Breast epithelium (tissue), 4 donors: ENCODE measurements around the gene CLEC18C. TPM values are rescaled to one million over a fixed set of nuclear protein-coding genes. Genes with fewer than 3 reads are reported as not detected.
"Not testable (repeated sequence)": the region's sequence is repeated elsewhere in the genome, so short reads cannot be mapped to it uniquely, and the experiment has no call there.

Experiments used
- DNase-seq, 2 donors: peaks; one replicate each; pipeline ENCODE4 v3.0.0-alpha.2; 2019; ENCODE audit warnings: low spot score in 2 of 2
- H3K27ac ChIP-seq, 2 donors: fragments of 200-600 bp; sonication (generic) in 1 of 2; one replicate each; pipeline ENCODE4 v1.5.1; 2016 to 2019; ENCODE audit warnings: mild to moderate bottlenecking in 1 of 2
- H3K27me3 ChIP-seq, 2 donors: fragments of 200-600 bp; sonication (generic) in 1 of 2; one replicate each; pipeline versions ENCODE4 v1.5.1 to v1.6.0; 2017 to 2019; ENCODE audit warnings: control low read depth in 1 of 2, mild to moderate bottlenecking in 1 of 2
- H3K36me3 ChIP-seq: fragments of 200-600 bp; one replicate; pipeline ENCODE4 v1.5.1; 2019
- H3K4me1 ChIP-seq, 2 donors: fragments of 200-600 bp; sonication (generic); one replicate each; pipeline ENCODE4 v1.5.1; 2016 to 2019; ENCODE audit warnings: control low read depth in 1 of 2
- H3K4me3 ChIP-seq, 3 donors: fragments of 200-600 bp; sonication (generic); 1 replicate in 2 of 3; 2 replicates in 1 of 3; pipeline ENCODE4 v1.5.1; 2016 to 2019; ENCODE audit warnings: mild to moderate bottlenecking in 3 of 3, moderate library complexity in 2 of 3
- H3K9me3 ChIP-seq, 2 donors: fragments of 200-600 bp; sonication (generic) in 1 of 2; one replicate each; pipeline ENCODE4 v1.5.1; 2016 to 2019; ENCODE audit warnings: control low read depth in 1 of 2
- intact Hi-C: fragments of 100-400 bp; cut with DNase I; formaldehyde crosslinking; loops from one replicate; pipeline ENCODE4 v1.15.1; 2023; ENCODE audit warnings: low total_unique reads
- total RNA-seq, 3 donors: library from RNA; depleted of rRNA; stranded (reverse); fragments of >200 nt; gene quantifications; one replicate each; pipeline ENCODE4 v1.1.0, GENCODE V29; 2016

Gene CLEC18C
- total RNA-seq: under 1 TPM in 2 of 3 donors, not detected in 1; 0.15 to 0.66 TPM

- H3K4me3 ChIP-seq, H3K27ac ChIP-seq, intact Hi-C loops, H3K4me1 ChIP-seq, H3K36me3 ChIP-seq, DNase-seq, H3K9me3 ChIP-seq, H3K27me3 ChIP-seq: not testable (repeated sequence)
These were observed at the start of gene CLEC18C for GRCh38 chr16:70173212-70173837. CLEC18C (plus strand) TSS chr16:70173787; CDS start chr16:70174279, 492 bp downstream.

GRCh38 chr16:70123822-70124221 lies 49.8 kb upstream of the CLEC18C start:
- H3K27me3 ChIP-seq, H3K4me3 ChIP-seq, H3K9me3 ChIP-seq, DNase-seq, H3K36me3 ChIP-seq, H3K27ac ChIP-seq, intact Hi-C loops, H3K4me1 ChIP-seq: not testable (repeated sequence)

GRCh38 chr16:70126226-70126625 lies 47.4 kb upstream of the CLEC18C start:
- H3K4me3 ChIP-seq, H3K36me3 ChIP-seq, DNase-seq, H3K27ac ChIP-seq, H3K27me3 ChIP-seq, H3K9me3 ChIP-seq, intact Hi-C loops, H3K4me1 ChIP-seq: not testable (repeated sequence)

- H3K36me3 ChIP-seq, DNase-seq, H3K4me1 ChIP-seq, H3K9me3 ChIP-seq, H3K4me3 ChIP-seq, H3K27ac ChIP-seq, H3K27me3 ChIP-seq, intact Hi-C loops: not testable (repeated sequence)
These were observed 45.9 kb upstream of the CLEC18C start for GRCh38 chr16:70127706-70128105.

GRCh38 chr16:70128844-70129243 lies 44.7 kb upstream of the CLEC18C start:
- H3K4me3 ChIP-seq, intact Hi-C loops, H3K27me3 ChIP-seq, H3K36me3 ChIP-seq, H3K9me3 ChIP-seq, DNase-seq, H3K27ac ChIP-seq, H3K4me1 ChIP-seq: not testable (repeated sequence)

GRCh38 chr16:70135796-70136195 lies 37.8 kb upstream of the CLEC18C start:
- H3K27ac ChIP-seq, intact Hi-C loops, H3K27me3 ChIP-seq, H3K9me3 ChIP-seq, DNase-seq, H3K4me3 ChIP-seq, H3K4me1 ChIP-seq, H3K36me3 ChIP-seq: not testable (repeated sequence)

GRCh38 chr16:70136595-70136994 lies 37.0 kb upstream of the CLEC18C start:
- H3K27me3 ChIP-seq, H3K4me1 ChIP-seq, H3K36me3 ChIP-seq, intact Hi-C loops, H3K27ac ChIP-seq, H3K4me3 ChIP-seq, H3K9me3 ChIP-seq, DNase-seq: not testable (repeated sequence)

- DNase-seq, H3K9me3 ChIP-seq, H3K4me3 ChIP-seq, H3K4me1 ChIP-seq, intact Hi-C loops, H3K27me3 ChIP-seq, H3K36me3 ChIP-seq, H3K27ac ChIP-seq: not testable (repeated sequence)
These were observed 30.8 kb upstream of the CLEC18C start for GRCh38 chr16:70142739-70143138.

- H3K4me1 ChIP-seq, DNase-seq, intact Hi-C loops, H3K4me3 ChIP-seq, H3K36me3 ChIP-seq, H3K27me3 ChIP-seq, H3K9me3 ChIP-seq, H3K27ac ChIP-seq: not testable (repeated sequence)
These were observed 30.2 kb upstream of the CLEC18C start for GRCh38 chr16:70143231-70143895.

GRCh38 chr16:70147853-70148252 lies 25.7 kb upstream of the CLEC18C start:
- peaks cover 11% of the 10 kb centered on the region for H3K36me3 ChIP-seq
- H3K4me1 ChIP-seq, DNase-seq, H3K27ac ChIP-seq, H3K27me3 ChIP-seq, intact Hi-C loops, H3K9me3 ChIP-seq, H3K4me3 ChIP-seq: not testable (repeated sequence)

- H3K4me3 ChIP-seq, H3K9me3 ChIP-seq, H3K27ac ChIP-seq, intact Hi-C loops, DNase-seq, H3K4me1 ChIP-seq, H3K27me3 ChIP-seq: not testable (repeated sequence)
- H3K36me3 ChIP-seq: peaks cover 15% of the 10 kb centered on the region
These were observed 25.1 kb upstream of the CLEC18C start for GRCh38 chr16:70148453-70148852.

- H3K4me3 ChIP-seq, DNase-seq, H3K27me3 ChIP-seq, intact Hi-C loops, H3K27ac ChIP-seq, H3K9me3 ChIP-seq, H3K4me1 ChIP-seq: not testable (repeated sequence)
- peaks cover 15% of the 10 kb centered on the region for H3K36me3 ChIP-seq
These were observed 24.3 kb upstream of the CLEC18C start for GRCh38 chr16:70149296-70149695.
